CD14-positive monocyte (primary cell): ENCODE results near the gene SOX9. TPM values are rescaled to one million over a fixed set of nuclear protein-coding genes. Genes with fewer than 3 reads are reported as not detected.

Experiments
- DNase-seq, 3 donors: peaks; one replicate each; pipeline ENCODE4 v3.0.0-alpha.2; 2011 to 2022
- H2AFZ ChIP-seq: 2 replicates; pipeline ENCODE4 v1.6.0; 2012; ENCODE audit warnings: mild to moderate bottlenecking, low read depth, low read length, inconsistent platforms; ENCODE audit not compliant: insufficient read depth, poor library complexity, severe bottlenecking
- H3K27ac ChIP-seq, 2 donors: 1 replicate in 1 of 2; 2 replicates in 1 of 2; pipeline ENCODE4 v1.5.1; 2012 to 2013; ENCODE audit warnings: low read length in 2 of 2, control low read depth in 1 of 2, inconsistent platforms in 1 of 2, low read depth in 1 of 2, mild to moderate bottlenecking in 1 of 2
- H3K27me3 ChIP-seq, 2 donors: one replicate each; pipeline versions ENCODE4 v1.6.0 to v1.6.1; 2011 to 2013; ENCODE audit warnings: low read length in 2 of 2; ENCODE audit not compliant: control insufficient read depth in 2 of 2, insufficient read depth in 2 of 2
- H3K36me3 ChIP-seq, 2 donors: replicated peaks in 1 of 2; 1 replicate in 1 of 2; 2 replicates in 1 of 2; pipeline versions ENCODE4 v1.5.1 to v1.6.1; 2012 to 2013; ENCODE audit warnings: low read length in 2 of 2, control low read depth in 1 of 2, inconsistent platforms in 1 of 2, mild to moderate bottlenecking in 1 of 2; ENCODE audit not compliant: insufficient read depth in 2 of 2, control insufficient read depth in 1 of 2
- H3K4me1 ChIP-seq, 2 donors: 1 replicate in 1 of 2; 2 replicates in 1 of 2; pipeline versions ENCODE4 v1.5.1 to v1.6.1; 2012 to 2013; ENCODE audit warnings: low read length in 2 of 2, control low read depth in 1 of 2, inconsistent platforms in 1 of 2, mild to moderate bottlenecking in 1 of 2, moderate library complexity in 1 of 2; ENCODE audit not compliant: insufficient read depth in 2 of 2, control insufficient read depth in 1 of 2
- H3K4me2 ChIP-seq: replicated peaks from 2 replicates; pipeline ENCODE3; 2012; ENCODE audit warnings: low read length, moderate library complexity, mild to moderate bottlenecking; ENCODE audit not compliant: poor library complexity, severe bottlenecking; ENCODE audit errors: extremely low read depth
- H3K4me3 ChIP-seq, 3 experiments: fragments of 200-600 bp in 1 of 3; sonication (generic) in 1 of 3; replicated peaks in 1 of 3; 1 replicate in 2 of 3; 2 replicates in 1 of 3; pipeline ENCODE4 v1.5.1; 2011 to 2013; ENCODE audit warnings: low read length in 3 of 3, mild to moderate bottlenecking in 3 of 3, control low read depth in 2 of 3, low read depth in 2 of 3, inconsistent platforms in 1 of 3, moderate library complexity in 1 of 3
- H3K79me2 ChIP-seq: 2 replicates; pipeline ENCODE4 v1.6.0; 2012; ENCODE audit warnings: mild to moderate bottlenecking, control low read depth, inconsistent platforms, low read length, moderate library complexity; ENCODE audit not compliant: insufficient read depth
- H3K9ac ChIP-seq: 2 replicates; pipeline ENCODE4 v1.6.0; 2017; ENCODE audit warnings: low read length, mild to moderate bottlenecking; ENCODE audit not compliant: insufficient read depth, poor library complexity, severe bottlenecking
- H3K9me3 ChIP-seq, 2 donors: replicated peaks in 1 of 2; 1 replicate in 1 of 2; 2 replicates in 1 of 2; pipeline versions ENCODE4 v1.5.1 to v1.6.1; 2012 to 2013; ENCODE audit warnings: low read length in 2 of 2, control low read depth in 1 of 2; ENCODE audit not compliant: control insufficient read depth in 1 of 2, insufficient read depth in 1 of 2
- H4K20me1 ChIP-seq: 2 replicates; pipeline ENCODE4 v1.6.0; 2012; ENCODE audit warnings: mild to moderate bottlenecking, low read length, control low read depth, moderate library complexity; ENCODE audit not compliant: insufficient read depth
- H3K27ac Mint-ChIP-seq, 7 donors: one replicate each; pipeline ENCODE4 v1.8.0; 2020; ENCODE audit warnings: mild to moderate bottlenecking in 7 of 7, mixed read lengths in 7 of 7, moderate library complexity in 6 of 7, inconsistent platforms in 2 of 7
- H3K27me3 Mint-ChIP-seq, 3 donors: one replicate each; pipeline ENCODE4 v1.8.0; 2021 to 2022; ENCODE audit warnings: low read depth in 3 of 3, mild to moderate bottlenecking in 3 of 3, mixed read lengths in 3 of 3, moderate library complexity in 3 of 3, inconsistent platforms in 1 of 3
- H3K36me3 Mint-ChIP-seq, 2 donors: one replicate each; pipeline ENCODE4 v1.8.0; 2020; ENCODE audit warnings: mixed read lengths in 2 of 2, inconsistent platforms in 1 of 2, mild to moderate bottlenecking in 1 of 2
- H3K4me1 Mint-ChIP-seq: one replicate; pipeline ENCODE4 v1.8.0; 2020; ENCODE audit warnings: mild to moderate bottlenecking, mixed read lengths
- H3K4me3 Mint-ChIP-seq, 2 donors: one replicate each; pipeline ENCODE4 v1.8.0; 2020; ENCODE audit warnings: mild to moderate bottlenecking in 2 of 2, mixed read lengths in 2 of 2, moderate library complexity in 1 of 2
- H3K9me3 Mint-ChIP-seq, 7 donors: one replicate each; pipeline ENCODE4 v1.8.0; 2020 to 2022; ENCODE audit warnings: mixed read lengths in 7 of 7, mild to moderate bottlenecking in 6 of 7, moderate library complexity in 6 of 7, inconsistent platforms in 2 of 7
- CTCF ChIP-seq: fragments of 200-600 bp; IDR thresholded peaks from one replicate; pipeline ENCODE4 v1.8.0; 2022; ENCODE audit warnings: antibody characterized with exemption, mild to moderate bottlenecking
- WGBS: methylation state at CpG from one replicate; pipeline ENCODE4 v1.1.5; 2013; ENCODE audit warnings: missing lambda C conversion rate; ENCODE audit not compliant: insufficient coverage; 5-methylcytosine and 5-hydroxymethylcytosine counted together
- intact Hi-C, 2 donors: fragments of 100-400 bp; cut with micrococcal nuclease; formaldehyde crosslinking; loops; one replicate each; pipeline versions ENCODE4 v1.15.0 to v1.15.1; 2023
- polyA plus RNA-seq, 3 donors: library from polyadenylated mRNA; depleted of rRNA in 1 of 3; unstranded in 2 of 3; stranded (reverse) in 1 of 3; fragments of 300-500 nt in 2 of 3; fragments of >200 nt in 1 of 3; fragmentation: Illumina TruSeq in 2 of 3; gene quantifications; 1 replicate in 2 of 3; 2 replicates in 1 of 3; pipeline ENCODE4 v1.2.3, GENCODE V29; 2012 to 2021

Gene SOX9
- polyA plus RNA-seq, 3 donors, result not detected

DNA sequence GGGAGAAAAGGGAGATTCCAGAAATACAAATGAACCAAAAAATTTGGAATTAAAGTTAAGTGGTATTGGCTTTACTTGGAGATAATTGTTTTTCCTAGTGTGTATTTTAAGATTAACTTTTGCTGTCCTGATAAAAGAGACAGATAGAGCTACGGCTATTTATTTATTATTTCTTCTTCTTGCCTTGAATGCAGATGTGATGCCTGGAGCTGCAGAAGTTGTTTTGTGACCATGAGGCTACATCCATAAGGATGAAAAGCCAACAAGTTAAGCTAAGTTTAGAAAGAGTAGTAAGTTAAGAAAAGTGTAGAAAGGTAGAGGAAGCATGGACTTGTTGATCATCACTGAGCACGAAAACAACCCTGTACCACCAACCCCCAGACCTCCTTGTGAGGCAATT lies 41.7 kb downstream of the SOX9 start:
- Histone ChIP-seq H4K20me1 (no peaks in the 10 kb centered on the region), H3K79me2 (no peaks in the 10 kb centered on the region), H3K4me1 (no peaks in the 10 kb centered on the region), H3K9me3 (peaks cover 9 to 13% of the 10 kb centered on the region in 2 donors), H3K36me3 (no peaks in the 10 kb centered on the region), H3K9ac (no peak overlapping the region), H3K4me2 (no peak overlapping the region), H2AFZ (no peak overlapping the region), H3K27ac (no peak overlapping the region), H3K27me3 (no peaks in the 10 kb centered on the region), H3K4me3 (no peak overlapping the region)
- peaks cover 4 to 20% (median 11%) of the 10 kb centered on the region in 7 donors for H3K9me3 Mint-ChIP-seq
- DNase-seq, result no peak
- no peak for TF ChIP-seq CTCF
- no peaks in the 10 kb centered on the region for H3K36me3 Mint-ChIP-seq
- intact Hi-C loops, result no loop called here
- no CpG with 5 or more reads among the region's 2 CpGs for WGBS
- no peak overlapping the region for H3K27ac Mint-ChIP-seq
- no peak overlapping the region for H3K4me3 Mint-ChIP-seq
- no peaks in the 10 kb centered on the region for H3K4me1 Mint-ChIP-seq
- H3K27me3 Mint-ChIP-seq, result peaks cover 0 to 4% (median 0%) of the 10 kb centered on the region in 3 donors

DNA sequence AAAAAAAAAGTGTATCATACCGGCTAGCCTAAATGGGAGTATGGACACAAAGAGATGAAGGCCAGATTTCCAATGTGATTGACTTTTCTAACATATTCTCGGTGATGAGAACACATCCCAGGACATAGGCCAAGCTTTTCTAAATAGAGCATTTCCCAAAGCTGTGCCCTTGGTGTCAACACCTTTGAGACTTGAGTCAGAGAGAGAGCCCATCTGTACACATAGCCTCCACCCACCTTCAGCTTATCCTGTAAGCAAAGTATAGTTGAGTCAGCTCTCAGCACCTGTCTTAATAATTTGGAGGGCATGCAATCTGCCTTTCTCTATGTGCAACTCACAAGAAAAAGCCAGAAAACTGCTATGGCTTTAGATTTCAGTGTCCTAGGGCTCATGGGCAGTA lies 42.7 kb downstream of the SOX9 start:
- intact Hi-C loops, result no loop called here
- Mint-ChIP-seq H3K4me1 (no peaks in the 10 kb centered on the region), H3K27ac (no peak overlapping the region), H3K36me3 (no peaks in the 10 kb centered on the region), H3K27me3 (peaks cover 0 to 2% (median 0%) of the 10 kb centered on the region in 3 donors), H3K9me3 (peaks cover 4 to 16% (median 8%) of the 10 kb centered on the region in 7 donors), H3K4me3 (no peak overlapping the region)
- Histone ChIP-seq H3K9me3 (peaks cover 8 to 9% of the 10 kb centered on the region in 2 donors), H3K27ac (no peak overlapping the region), H3K36me3 (no peaks in the 10 kb centered on the region), H3K27me3 (no peaks in the 10 kb centered on the region), H4K20me1 (no peaks in the 10 kb centered on the region), H3K79me2 (no peaks in the 10 kb centered on the region), H2AFZ (no peak overlapping the region), H3K9ac (no peak overlapping the region), H3K4me1 (no peaks in the 10 kb centered on the region), H3K4me2 (no peak overlapping the region), H3K4me3 (no peak overlapping the region)
- 94% methylated on average over 2 of the region's 2 CpGs for WGBS
- no peak for TF ChIP-seq CTCF
- no peak for DNase-seq
